ENCODE data around the gene H3-3A.

The H3-3A gene

GRCh38 chr1:226054519-226055327 is 7.8 kb upstream of the H3-3A start:
- no peak for DNase-seq

- DNase-seq: no peak
Observed at GRCh38 chr1:226059709-226060108, 2.8 kb upstream of the H3-3A start.

GRCh38 chr1:226060427-226060826 is 2.1 kb upstream of the H3-3A start:
- no peak for DNase-seq

GRCh38 chr1:226061068-226061840 is 1.3 kb upstream of the H3-3A start:
- DNase-seq: no peak

GRCh38 chr1:226061841-226062557 is 517 bp upstream of the H3-3A start:
- DNase-seq: peak; percentile 84

- DNase-seq: peak; percentile 32
Observed at GRCh38 chr1:226063224-226063976, 884 bp downstream of the H3-3A start.

- peak; percentile 31 for DNase-seq
Observed at GRCh38 chr1:226063977-226064815, 1.7 kb downstream of the H3-3A start.

- peak; percentile 56 for DNase-seq
Observed at GRCh38 chr1:226064816-226065248, 2.3 kb downstream of the H3-3A start.

GRCh38 chr1:226066415-226067078 is 4.0 kb downstream of the H3-3A start:
- DNase-seq: no peak

- DNase-seq: no peak
Observed at GRCh38 chr1:226069811-226070489, 7.4 kb downstream of the H3-3A start.

GRCh38 chr1:226072347-226072746 is 9.8 kb downstream of the H3-3A start:
- no peak for DNase-seq

- DNase-seq: no peak
Observed at GRCh38 chr1:226073184-226073950, 10.9 kb downstream of the H3-3A start.

- no peak for DNase-seq
Observed at GRCh38 chr1:226074046-226074445, 11.5 kb downstream of the H3-3A start.

- no peak for DNase-seq
Observed at GRCh38 chr1:226076378-226076777, 13.9 kb downstream of the H3-3A start.

GRCh38 chr1:226078374-226078773 is 15.9 kb downstream of the H3-3A start:
- no peak for DNase-seq

GRCh38 chr1:226082587-226082917 is 20.0 kb downstream of the H3-3A start:
- no peak for DNase-seq

GRCh38 chr1:226082959-226083301 is 20.4 kb downstream of the H3-3A start:
- no peak for DNase-seq

- peak; percentile 84 for DNase-seq
Observed at GRCh38 chr1:226083302-226084101, 21.0 kb downstream of the H3-3A start.

- no peak for DNase-seq
Observed at GRCh38 chr1:226085675-226086285, 23.3 kb downstream of the H3-3A start.

All from NCI-H1436 (cell line).